Measurements from ENCODE around the gene LNPK.
"Not testable (repeated sequence)": the region's sequence is repeated elsewhere in the genome, so short reads cannot be mapped to it uniquely, and the experiment has no call there.

DNA sequence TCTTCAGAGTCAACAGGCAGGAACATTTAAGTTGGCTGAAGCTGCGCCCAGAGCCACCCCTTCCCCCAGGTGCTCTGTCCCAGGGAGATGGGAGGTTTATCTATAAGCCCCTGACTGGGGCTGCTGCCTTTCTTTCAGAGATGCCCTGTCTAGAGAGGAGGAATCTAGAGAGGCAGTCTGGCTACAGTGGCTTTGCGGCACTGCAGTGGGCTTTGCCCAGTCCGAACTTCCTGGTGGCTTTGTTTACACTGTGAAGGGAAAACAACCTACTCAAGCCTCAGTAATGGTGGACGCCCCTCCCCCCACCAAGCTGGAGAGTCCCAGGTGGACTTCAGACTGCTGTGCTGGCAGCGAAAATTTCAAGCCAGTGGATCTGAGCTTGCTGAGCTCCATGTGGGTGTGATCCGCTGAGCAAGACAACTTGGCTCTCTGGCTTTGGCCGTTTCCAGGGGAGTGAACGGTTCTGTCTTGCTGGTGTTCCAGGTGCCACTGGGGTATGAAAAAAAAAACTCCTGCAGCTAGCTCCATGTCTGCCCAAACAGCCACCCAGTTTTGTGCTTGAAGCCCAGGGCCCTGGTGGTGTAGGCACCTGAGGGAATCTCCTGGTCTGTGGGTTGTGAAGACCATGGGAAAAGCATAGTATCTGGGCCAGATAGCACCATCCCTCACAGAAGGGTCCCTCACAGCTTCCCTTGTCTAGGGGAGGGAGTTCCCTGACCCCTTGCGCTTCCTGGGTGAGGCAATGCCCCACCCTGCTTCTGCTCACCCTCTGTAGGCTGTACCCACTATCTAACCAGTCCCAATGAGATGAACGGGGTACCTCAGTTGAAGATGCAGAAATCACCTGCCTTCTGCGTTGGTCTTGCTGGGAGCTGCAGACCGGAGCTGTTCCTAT lies 88.0 kb downstream of the LNPK start:
- TF ChIP-seq, protein P1, sequence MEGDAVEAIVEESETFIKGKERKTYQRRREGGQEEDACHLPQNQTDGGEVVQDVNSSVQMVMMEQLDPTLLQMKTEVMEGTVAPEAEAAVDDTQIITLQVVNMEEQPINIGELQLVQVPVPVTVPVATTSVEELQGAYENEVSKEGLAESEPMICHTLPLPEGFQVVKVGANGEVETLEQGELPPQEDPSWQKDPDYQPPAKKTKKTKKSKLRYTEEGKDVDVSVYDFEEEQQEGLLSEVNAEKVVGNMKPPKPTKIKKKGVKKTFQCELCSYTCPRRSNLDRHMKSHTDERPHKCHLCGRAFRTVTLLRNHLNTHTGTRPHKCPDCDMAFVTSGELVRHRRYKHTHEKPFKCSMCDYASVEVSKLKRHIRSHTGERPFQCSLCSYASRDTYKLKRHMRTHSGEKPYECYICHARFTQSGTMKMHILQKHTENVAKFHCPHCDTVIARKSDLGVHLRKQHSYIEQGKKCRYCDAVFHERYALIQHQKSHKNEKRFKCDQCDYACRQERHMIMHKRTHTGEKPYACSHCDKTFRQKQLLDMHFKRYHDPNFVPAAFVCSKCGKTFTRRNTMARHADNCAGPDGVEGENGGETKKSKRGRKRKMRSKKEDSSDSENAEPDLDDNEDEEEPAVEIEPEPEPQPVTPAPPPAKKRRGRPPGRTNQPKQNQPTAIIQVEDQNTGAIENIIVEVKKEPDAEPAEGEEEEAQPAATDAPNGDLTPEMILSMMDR (IDR thresholded peaks at IDR 0.05; ENCODE audit: borderline replicate concordance, extremely low read depth, low read length, poor library complexity, severe bottlenecking), result not testable (repeated sequence)
- TF ChIP-seq EZH2 (IDR thresholded peaks at IDR 0.05; ENCODE audit: borderline replicate concordance, low read depth, low read length, severe bottlenecking), result not testable (repeated sequence)

Measured in DND-41 (cell line).